ENCODE results near the gene SLC35E1.

DNA sequence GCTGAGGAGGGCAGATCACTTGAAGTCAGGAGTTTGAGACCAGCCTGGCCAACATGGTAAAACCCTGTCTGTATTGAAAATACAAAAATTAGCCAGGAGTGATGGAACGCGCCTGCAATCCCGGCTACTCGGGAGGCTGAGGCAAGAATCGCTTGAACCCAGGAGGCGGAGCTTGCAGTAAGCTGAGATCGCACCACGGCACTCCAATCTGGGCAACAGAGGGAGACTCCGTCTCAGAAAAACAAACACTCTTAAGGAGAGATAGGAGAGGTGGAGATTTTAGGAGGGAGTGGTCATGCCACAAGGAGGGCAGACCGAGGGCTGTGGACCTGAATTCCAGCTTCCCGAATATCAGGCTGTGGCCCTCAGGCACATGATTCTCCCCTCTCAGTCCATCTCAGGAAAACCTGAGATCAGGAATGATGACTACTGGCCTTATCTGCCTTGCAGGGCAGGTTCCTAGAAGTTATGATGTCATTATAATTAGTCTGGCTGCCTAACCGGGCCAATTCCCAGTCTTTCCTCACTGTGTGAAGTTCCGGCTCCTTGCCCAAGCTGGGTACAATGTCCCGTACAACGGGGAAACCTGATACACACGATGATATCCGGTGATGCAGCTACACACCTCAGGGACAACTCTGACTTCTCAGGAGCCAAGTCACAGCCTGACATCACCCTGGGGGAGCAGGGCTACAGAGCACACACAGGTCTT is 2.5 kb downstream of the SLC35E1 start:
- TF ChIP-seq, protein P1, sequence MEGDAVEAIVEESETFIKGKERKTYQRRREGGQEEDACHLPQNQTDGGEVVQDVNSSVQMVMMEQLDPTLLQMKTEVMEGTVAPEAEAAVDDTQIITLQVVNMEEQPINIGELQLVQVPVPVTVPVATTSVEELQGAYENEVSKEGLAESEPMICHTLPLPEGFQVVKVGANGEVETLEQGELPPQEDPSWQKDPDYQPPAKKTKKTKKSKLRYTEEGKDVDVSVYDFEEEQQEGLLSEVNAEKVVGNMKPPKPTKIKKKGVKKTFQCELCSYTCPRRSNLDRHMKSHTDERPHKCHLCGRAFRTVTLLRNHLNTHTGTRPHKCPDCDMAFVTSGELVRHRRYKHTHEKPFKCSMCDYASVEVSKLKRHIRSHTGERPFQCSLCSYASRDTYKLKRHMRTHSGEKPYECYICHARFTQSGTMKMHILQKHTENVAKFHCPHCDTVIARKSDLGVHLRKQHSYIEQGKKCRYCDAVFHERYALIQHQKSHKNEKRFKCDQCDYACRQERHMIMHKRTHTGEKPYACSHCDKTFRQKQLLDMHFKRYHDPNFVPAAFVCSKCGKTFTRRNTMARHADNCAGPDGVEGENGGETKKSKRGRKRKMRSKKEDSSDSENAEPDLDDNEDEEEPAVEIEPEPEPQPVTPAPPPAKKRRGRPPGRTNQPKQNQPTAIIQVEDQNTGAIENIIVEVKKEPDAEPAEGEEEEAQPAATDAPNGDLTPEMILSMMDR (conservative IDR thresholded peaks at IDR 0.05) = no peak
- TF ChIP-seq EZH2 (IDR thresholded peaks at IDR 0.05; ENCODE audit: low read depth) = no peak
